GM10248 (cell line): Measurements from ENCODE around the gene LRRFIP1.

Experiments
- CTCF ChIA-PET: fragments of 300-600 bp; sonication (Branson Sonifier 250); formaldehyde crosslinking; extraction: SDS; loops from one replicate; lab custom pipeline; 2021; ENCODE audit warnings: antibody characterized with exemption; lab: Yijun Ruan, JAX
- POLR2A ChIA-PET: fragments of 350-650 bp; sonication (Branson Sonifier 250); formaldehyde crosslinking; extraction: SDS; loops from one replicate; lab custom pipeline; 2020; ENCODE audit warnings: antibody characterized with exemption; lab: Yijun Ruan, JAX
- DNase-seq: peaks from one replicate; pipeline ENCODE4 v3.0.0; 2012; ENCODE audit errors: extremely low spot score
- TF ChIP-seq, protein P1 (sequence below): IDR thresholded peaks from 2 replicates; pipeline ENCODE4 v1.5.1; 2012; ENCODE audit warnings: mild to moderate bottlenecking, low read depth; ENCODE audit errors: extremely low read depth, missing control alignments, control extremely low read depth

The LRRFIP1 gene

GRCh38 chr2:237692601-237693290, 65.4 kb downstream of the LRRFIP1 start:
- ChIA-PET POLR2A (interaction anchor here (1.3 kb wide), 1 partner anchor 8 kb away, joined by 8 read pairs; no protein-coding TSS in a partner anchor), CTCF (interaction anchor here (1.0 to 9.4 kb wide), 6 partner anchors 9 to 52 kb away, joined by 3 to 120 read pairs (median 4); no protein-coding TSS in a partner anchor)
- TF ChIP-seq, protein P1, sequence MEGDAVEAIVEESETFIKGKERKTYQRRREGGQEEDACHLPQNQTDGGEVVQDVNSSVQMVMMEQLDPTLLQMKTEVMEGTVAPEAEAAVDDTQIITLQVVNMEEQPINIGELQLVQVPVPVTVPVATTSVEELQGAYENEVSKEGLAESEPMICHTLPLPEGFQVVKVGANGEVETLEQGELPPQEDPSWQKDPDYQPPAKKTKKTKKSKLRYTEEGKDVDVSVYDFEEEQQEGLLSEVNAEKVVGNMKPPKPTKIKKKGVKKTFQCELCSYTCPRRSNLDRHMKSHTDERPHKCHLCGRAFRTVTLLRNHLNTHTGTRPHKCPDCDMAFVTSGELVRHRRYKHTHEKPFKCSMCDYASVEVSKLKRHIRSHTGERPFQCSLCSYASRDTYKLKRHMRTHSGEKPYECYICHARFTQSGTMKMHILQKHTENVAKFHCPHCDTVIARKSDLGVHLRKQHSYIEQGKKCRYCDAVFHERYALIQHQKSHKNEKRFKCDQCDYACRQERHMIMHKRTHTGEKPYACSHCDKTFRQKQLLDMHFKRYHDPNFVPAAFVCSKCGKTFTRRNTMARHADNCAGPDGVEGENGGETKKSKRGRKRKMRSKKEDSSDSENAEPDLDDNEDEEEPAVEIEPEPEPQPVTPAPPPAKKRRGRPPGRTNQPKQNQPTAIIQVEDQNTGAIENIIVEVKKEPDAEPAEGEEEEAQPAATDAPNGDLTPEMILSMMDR = no peak
- no peak for DNase-seq

DNA sequence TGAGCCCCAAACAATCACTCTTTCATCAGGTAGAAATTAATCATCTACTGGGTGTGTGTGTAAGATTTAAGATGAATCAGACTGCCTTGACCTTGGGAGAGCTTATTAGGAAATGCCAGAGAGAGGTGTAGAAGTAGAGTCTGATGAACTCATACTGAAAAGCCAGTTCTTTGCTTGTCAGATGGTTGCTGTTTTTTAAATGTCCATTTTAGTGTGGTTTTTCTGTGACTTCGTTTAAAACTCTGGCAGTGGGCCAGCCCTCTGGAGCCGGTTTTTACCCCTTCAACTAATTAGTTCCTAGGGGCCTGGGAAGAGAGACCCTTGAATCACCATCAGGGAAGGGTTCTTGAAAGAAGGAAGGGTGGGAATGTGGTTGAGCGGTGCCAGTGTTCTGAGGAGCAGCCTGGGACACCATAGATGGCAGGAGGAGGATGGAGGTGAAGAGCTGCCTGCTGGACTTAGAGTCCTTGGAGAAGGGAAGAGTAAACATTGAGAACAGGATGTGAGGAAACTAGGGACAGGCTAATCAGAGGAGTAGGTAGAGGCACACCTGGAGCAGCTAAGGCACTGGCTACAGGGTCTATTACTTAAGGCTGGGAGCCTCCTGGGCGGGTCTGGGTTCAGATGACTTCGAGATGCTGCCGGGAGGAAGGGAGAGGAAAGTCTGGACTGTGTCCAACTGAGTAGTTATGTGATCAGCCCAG, 66.1 kb downstream of the LRRFIP1 start:
- ChIA-PET POLR2A (interaction anchor here (0.6 to 1.3 kb wide), 2 partner anchors 8 to 165 kb away, joined by 4 to 8 read pairs; no protein-coding TSS in a partner anchor), CTCF (interaction anchor here (1.0 to 9.4 kb wide), 8 partner anchors 9 to 51 kb away, joined by 3 to 120 read pairs (median 5); no protein-coding TSS in a partner anchor)
- DNase-seq = no peak
- TF ChIP-seq, protein P1 = no peak

DNA sequence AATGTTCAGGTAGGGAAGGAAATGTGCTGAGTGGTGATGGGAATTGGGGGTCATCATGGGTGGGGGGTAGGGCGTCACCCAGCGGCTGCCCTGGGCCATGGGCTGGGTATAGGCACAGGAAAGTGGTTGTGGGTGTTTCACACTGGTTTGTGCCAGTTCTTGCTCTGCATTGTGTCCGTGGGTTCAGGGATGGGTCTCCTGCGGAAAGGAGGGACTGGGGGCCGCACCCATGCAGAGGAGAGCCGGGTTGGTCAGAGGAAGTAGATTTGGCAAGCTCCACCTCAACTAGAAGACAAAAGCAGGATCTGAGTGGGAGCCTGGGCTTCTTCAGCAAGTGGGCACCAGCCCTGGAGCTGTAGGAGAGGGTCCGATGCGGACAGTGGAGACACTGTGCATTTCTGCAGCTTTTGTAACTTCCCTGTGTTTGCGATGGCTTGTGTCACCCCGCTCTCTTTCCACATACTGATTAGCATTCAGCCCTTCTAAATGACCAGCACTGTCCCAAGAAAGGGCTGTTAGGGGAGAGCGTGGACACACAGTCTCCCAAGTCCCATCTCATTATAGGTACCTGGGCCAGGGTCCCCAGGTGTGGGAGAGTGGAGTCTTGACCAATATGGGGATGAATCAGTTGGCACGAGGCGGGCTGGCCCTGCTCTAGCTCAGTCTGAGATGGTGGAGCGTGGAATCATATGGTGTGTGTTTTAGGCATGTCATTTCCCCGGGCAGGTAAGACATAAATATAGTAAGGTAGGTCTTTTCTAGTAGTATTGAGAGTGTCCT, 67.2 kb downstream of the LRRFIP1 start:
- CTCF ChIA-PET = interaction anchor here (0.7 to 9.4 kb wide), 5 partner anchors 11 to 51 kb away, joined by 4 to 120 read pairs (median 5); no protein-coding TSS in a partner anchor
- TF ChIP-seq, protein P1 = peak; percentile 35
- POLR2A ChIA-PET = no interaction called here
- DNase-seq = no peak

DNA sequence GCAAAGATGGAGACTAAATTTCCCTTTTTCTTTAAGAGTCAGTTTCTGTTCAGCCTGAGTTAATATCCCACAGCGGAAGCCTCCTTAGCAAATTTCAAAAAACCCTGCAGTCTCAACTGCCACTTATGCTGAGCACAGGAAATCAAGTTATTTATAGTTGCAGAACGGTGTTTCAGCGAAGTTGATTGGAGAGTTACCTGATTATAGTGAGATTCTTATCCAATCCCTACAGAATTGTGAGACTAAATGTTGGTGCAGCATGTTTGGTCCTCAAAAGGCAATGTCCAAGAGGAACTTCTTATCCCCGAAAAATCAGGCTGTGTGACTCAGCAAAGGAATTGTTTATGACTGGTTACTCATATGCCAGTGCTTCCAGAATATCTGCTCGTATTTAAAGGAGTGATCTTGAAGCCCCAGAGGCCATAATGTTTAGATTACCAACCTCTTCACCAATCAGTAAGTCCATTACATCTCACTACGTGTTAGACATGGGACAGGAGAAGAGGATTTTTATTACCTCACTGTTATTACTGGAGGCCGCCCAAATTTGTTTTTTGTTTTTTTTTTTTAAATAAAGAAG, 67.9 kb downstream of the LRRFIP1 start:
- POLR2A ChIA-PET = no interaction called here
- CTCF ChIA-PET = interaction anchor here (0.7 to 9.4 kb wide), 6 partner anchors 10 to 50 kb away, joined by 4 to 120 read pairs (median 5); no protein-coding TSS in a partner anchor
- DNase-seq = no peak

GRCh38 chr2:237696461-237696860, 69.1 kb downstream of the LRRFIP1 start:
- ChIA-PET POLR2A (no interaction called here), CTCF (interaction anchor here (0.9 to 3.1 kb wide), 8 partner anchors 9 to 115 kb away, joined by 3 to 17 read pairs (median 6); no protein-coding TSS in a partner anchor)
- TF ChIP-seq, protein P1 = no peak
- no peak for DNase-seq

More for the DNA sequence above, 67.9 kb downstream of the LRRFIP1 start:
- TF ChIP-seq, protein P1 = no peak
